Measurements from ENCODE around the gene SLAMF6.
"Not testable (repeated sequence)": the region's sequence is repeated elsewhere in the genome, so short reads cannot be mapped to it uniquely, and the experiment has no call there.

Gene SLAMF6

GRCh38 chr1:160522622-160523345 is at the start of gene SLAMF6:
SLAMF6 (minus strand) TSS chr1:160523255; CDS start chr1:160523192, 63 bp downstream.
- no peak for DNase-seq (ENCODE audit: low read depth)

- no peak for DNase-seq (ENCODE audit: low read depth)
Observed at GRCh38 chr1:160570840-160571239, 47.8 kb upstream of the SLAMF6 start.

GRCh38 chr1:160569806-160570205 is 46.8 kb upstream of the SLAMF6 start:
- no peak for DNase-seq (ENCODE audit: low read depth)

- no peak for DNase-seq (ENCODE audit: low read depth)
Observed at GRCh38 chr1:160567858-160568682, 45.0 kb upstream of the SLAMF6 start.

- no peak for DNase-seq (ENCODE audit: low read depth)
Observed at GRCh38 chr1:160567341-160567740, 44.3 kb upstream of the SLAMF6 start.

- no peak for DNase-seq (ENCODE audit: low read depth)
Observed at GRCh38 chr1:160565564-160565963, 42.5 kb upstream of the SLAMF6 start.

- DNase-seq (ENCODE audit: low read depth) = not testable (repeated sequence)
Observed at GRCh38 chr1:160563230-160563629, 40.2 kb upstream of the SLAMF6 start.

GRCh38 chr1:160562745-160563144 is 39.7 kb upstream of the SLAMF6 start:
- DNase-seq (ENCODE audit: low read depth) = not testable (repeated sequence)

- no peak for DNase-seq (ENCODE audit: low read depth)
Observed at GRCh38 chr1:160560806-160561205, 37.8 kb upstream of the SLAMF6 start.

- DNase-seq (ENCODE audit: low read depth) = no peak
Observed at GRCh38 chr1:160560045-160560705, 37.1 kb upstream of the SLAMF6 start.

- DNase-seq (ENCODE audit: low read depth) = not testable (repeated sequence)
Observed at GRCh38 chr1:160559437-160559836, 36.4 kb upstream of the SLAMF6 start.

GRCh38 chr1:160558660-160559380 is 35.8 kb upstream of the SLAMF6 start:
- no peak for DNase-seq (ENCODE audit: low read depth)

GRCh38 chr1:160553778-160554177 is 30.7 kb upstream of the SLAMF6 start:
- no peak for DNase-seq (ENCODE audit: low read depth)

- DNase-seq (ENCODE audit: low read depth) = no peak
Observed at GRCh38 chr1:160552425-160552824, 29.4 kb upstream of the SLAMF6 start.

- no peak for DNase-seq (ENCODE audit: low read depth)
Observed at GRCh38 chr1:160550572-160551034, 27.5 kb upstream of the SLAMF6 start.

- DNase-seq (ENCODE audit: low read depth) = no peak
Observed at GRCh38 chr1:160549665-160550006, 26.6 kb upstream of the SLAMF6 start.

- DNase-seq (ENCODE audit: low read depth) = no peak
Observed at GRCh38 chr1:160548960-160549664, 26.1 kb upstream of the SLAMF6 start.

GRCh38 chr1:160548183-160548582 is 25.1 kb upstream of the SLAMF6 start:
- DNase-seq (ENCODE audit: low read depth) = no peak

- no peak for DNase-seq (ENCODE audit: low read depth)
Observed at GRCh38 chr1:160547422-160547821, 24.4 kb upstream of the SLAMF6 start.

GRCh38 chr1:160546942-160547341 is 23.9 kb upstream of the SLAMF6 start:
- DNase-seq (ENCODE audit: low read depth) = no peak

- DNase-seq (ENCODE audit: low read depth) = no peak
Observed at GRCh38 chr1:160544647-160545046, 21.6 kb upstream of the SLAMF6 start.
